ENCODE measurements around the gene CELSR2.

CELSR2 gene

GRCh38 chr1:109252167-109252892 lies 3.0 kb downstream of the CELSR2 start:
- DNase-seq: no peak

- no peak for DNase-seq
Observed at GRCh38 chr1:109252893-109253802, 3.8 kb downstream of the CELSR2 start.

GRCh38 chr1:109253803-109254620 lies 4.7 kb downstream of the CELSR2 start:
- DNase-seq: no peak

- DNase-seq: no peak
Observed at GRCh38 chr1:109254621-109255096, 5.3 kb downstream of the CELSR2 start.

- DNase-seq: no peak
Observed at GRCh38 chr1:109255097-109255651, 5.8 kb downstream of the CELSR2 start.

- DNase-seq: no peak
Observed at GRCh38 chr1:109255678-109256077, 6.3 kb downstream of the CELSR2 start.

GRCh38 chr1:109256085-109256484 lies 6.7 kb downstream of the CELSR2 start:
- DNase-seq: no peak

- no peak for DNase-seq
Observed at GRCh38 chr1:109256971-109257681, 7.8 kb downstream of the CELSR2 start.

GRCh38 chr1:109257682-109258421 lies 8.5 kb downstream of the CELSR2 start:
- no peak for DNase-seq

- DNase-seq: no peak
Observed at GRCh38 chr1:109258481-109259466, 9.4 kb downstream of the CELSR2 start.

- no peak for DNase-seq
Observed at GRCh38 chr1:109259674-109260557, 10.6 kb downstream of the CELSR2 start.

- no peak for DNase-seq
Observed at GRCh38 chr1:109261006-109261405, 11.7 kb downstream of the CELSR2 start.

- no peak for DNase-seq
Observed at GRCh38 chr1:109261578-109261977, 12.2 kb downstream of the CELSR2 start.

- no peak for DNase-seq
Observed at GRCh38 chr1:109262231-109263055, 13.1 kb downstream of the CELSR2 start.

GRCh38 chr1:109263234-109263596 lies 13.9 kb downstream of the CELSR2 start:
- no peak for DNase-seq

- DNase-seq: no peak
Observed at GRCh38 chr1:109263597-109264378, 14.4 kb downstream of the CELSR2 start.

- DNase-seq: no peak
Observed at GRCh38 chr1:109264379-109264755, 15.0 kb downstream of the CELSR2 start.

All from NCI-H1436 treated with DMSO at 0.1 percent for 48 hours (cell line).